Smooth muscle cell (in vitro differentiated cells): ENCODE results near the gene MRM1. TPM values are rescaled to one million over a fixed set of nuclear protein-coding genes. Genes with fewer than 3 reads are reported as not detected.

Source experiments
- polyA plus RNA-seq: library from polyadenylated mRNA; unstranded; fragments of >200 nt; fragmentation: Nextera tagmentation; extraction: Ambion mirVana; gene quantifications from 2 replicates; pipeline ENCODE4 v1.2.1, GENCODE V29; 2016
- total RNA-seq: library from RNA; depleted of rRNA; stranded (reverse); fragments of >200 nt; gene quantifications from 2 replicates; pipeline ENCODE4 v1.2.3, GENCODE V29; 2014

Gene MRM1
- total and polyA plus RNA-seq, 2 experiments from 2014 or later = 1.7 to 2.2 TPM

Other genes with a start within 250 kb of the MRM1 start
- not detected in 2 replicates for gene TBC1D3H, start 213.1 kb upstream of the MRM1 start, total RNA-seq
- not detected in 2 replicates for gene TBC1D3H, start 213.1 kb upstream of the MRM1 start, polyA plus RNA-seq
- 33.7 and 34.2 TPM in 2 replicates for gene ZNHIT3, start 114.9 kb upstream of the MRM1 start, total RNA-seq
- gene ZNHIT3, start 114.9 kb upstream of the MRM1 start, polyA plus RNA-seq = 43.0 and 47.7 TPM in 2 replicates
- 32.8 and 34.8 TPM in 2 replicates for gene MYO19, start 66.7 kb upstream of the MRM1 start, total RNA-seq
- gene MYO19, start 66.7 kb upstream of the MRM1 start, polyA plus RNA-seq = 20.4 and 27.9 TPM in 2 replicates
- gene PIGW, start 66.6 kb upstream of the MRM1 start, total RNA-seq = 2.3 and 3.4 TPM in 2 replicates
- gene PIGW, start 66.6 kb upstream of the MRM1 start, polyA plus RNA-seq = 4.5 TPM in 2 replicates
- gene GGNBP2, start 56.7 kb upstream of the MRM1 start, total RNA-seq = 56.6 and 61.8 TPM in 2 replicates
- 54.4 and 68.8 TPM in 2 replicates for gene GGNBP2, start 56.7 kb upstream of the MRM1 start, polyA plus RNA-seq
- gene DHRS11, start 9.7 kb upstream of the MRM1 start, total RNA-seq = 2.9 and 3.1 TPM in 2 replicates
- gene DHRS11, start 9.7 kb upstream of the MRM1 start, polyA plus RNA-seq = 9.4 and 12.2 TPM in 2 replicates